ENCODE data around the gene HIBADH.

HIBADH gene

GRCh38 chr7:27662490-27663205 is at the start of gene HIBADH:
Gene HIBADH (minus strand): TSS chr7:27662883. CDS start chr7:27662788, 95 bp downstream.
- Histone ChIP-seq H3K27ac (ENCODE audit: low read length) (peak within 1 kb of the TSS; percentile 52), H3K9me3 (ENCODE audit: insufficient read depth, low read depth, low read length) (no peaks in the 10 kb centered on the region), H3K9ac (ENCODE audit: low read depth, low read length) (peak within 1 kb of the TSS; percentile 94)

DNA sequence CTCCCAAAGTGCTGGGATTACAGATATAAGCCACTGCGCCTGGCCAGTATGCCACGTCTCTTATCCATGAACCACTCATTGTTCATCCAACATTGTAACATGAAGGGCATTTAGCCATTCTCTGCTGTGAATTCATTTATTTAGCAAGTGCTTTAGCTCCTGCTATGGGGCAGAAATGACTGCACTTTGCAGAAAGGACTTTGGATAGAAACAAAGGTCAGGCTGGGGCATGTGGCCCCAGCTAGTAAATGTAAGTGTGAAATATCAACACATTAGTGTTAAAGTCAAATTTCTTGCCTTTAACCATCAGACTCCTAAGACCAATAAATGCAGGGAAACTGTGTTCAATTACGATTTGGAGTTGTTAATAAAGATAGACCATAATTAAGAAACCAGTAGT is 49.5 kb upstream of the HIBADH start:
- H3K4me1 ChIP-seq (ENCODE audit: insufficient read depth, low read length) = no peaks in the 10 kb centered on the region

More at GRCh38 chr7:27662490-27663205, at the start of gene HIBADH:
- no peaks in the 10 kb centered on the region for H3K36me3 ChIP-seq (ENCODE audit: insufficient read depth, low read depth, low read length)
- H3K4me3 ChIP-seq (ENCODE audit: low read length) = peak within 1 kb of the TSS; percentile 92
- 0 out of 2 replicates have a peak, but pooled peaks cover 10% of the 10 kb centered on the region for H3K27me3 ChIP-seq (ENCODE audit: insufficient read depth, low read length)
- no peaks in the 10 kb centered on the region; the same call in 1 of the 2 replicates for H3K4me1 ChIP-seq (ENCODE audit: insufficient read depth, low read length)

DNA sequence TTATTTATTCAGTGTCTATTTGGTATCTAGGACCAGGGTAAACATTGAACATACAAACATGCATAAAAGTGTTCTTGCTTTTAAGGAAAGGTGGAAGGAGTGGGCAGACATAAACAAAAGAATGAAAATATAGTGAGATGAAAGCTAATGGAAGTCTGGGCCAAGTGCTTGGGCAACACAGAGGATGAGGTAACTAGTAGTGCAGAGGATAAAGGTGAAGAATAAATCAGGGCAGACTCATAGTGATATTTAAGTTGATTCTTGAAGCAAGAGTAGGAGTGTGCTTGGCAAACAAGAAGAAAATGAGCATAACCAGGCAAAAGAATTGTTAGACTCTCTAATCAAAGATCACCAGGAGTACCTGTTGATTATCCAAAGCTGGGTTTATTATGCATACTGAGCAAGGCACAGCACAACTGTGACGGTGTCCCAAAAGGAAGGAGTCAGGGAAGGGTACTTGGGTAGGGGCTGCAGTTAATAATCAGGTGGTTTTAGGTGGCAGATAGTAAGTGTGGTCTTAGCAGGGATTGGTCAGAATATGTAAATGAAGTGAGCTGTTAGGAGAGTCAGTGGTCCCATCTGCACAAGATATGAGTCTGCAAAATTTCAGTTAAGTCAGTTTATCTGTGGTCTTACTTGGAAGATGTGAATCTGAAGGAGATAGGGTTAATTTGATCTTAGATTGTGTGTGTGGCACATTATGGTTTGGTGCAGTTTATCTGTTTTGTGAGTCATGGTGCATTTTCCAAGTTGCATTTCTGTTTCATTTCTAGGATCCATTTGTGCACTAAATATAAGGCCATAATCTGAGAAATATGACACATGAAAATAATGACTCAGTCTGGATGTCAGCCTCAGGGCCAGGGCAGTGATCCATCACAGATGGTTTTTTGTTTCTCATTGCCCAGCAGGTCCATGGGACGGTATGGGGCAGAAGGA is 46.7 kb upstream of the HIBADH start:
- no peak overlapping the region for H3K4me3 ChIP-seq (ENCODE audit: low read length)
- H3K4me1 ChIP-seq (ENCODE audit: insufficient read depth, low read length) = no peaks in the 10 kb centered on the region
- no peak overlapping the region for H3K9ac ChIP-seq (ENCODE audit: low read depth, low read length)
- H3K9me3 ChIP-seq (ENCODE audit: insufficient read depth, low read depth, low read length) = no peaks in the 10 kb centered on the region
- no peaks in the 10 kb centered on the region for H3K36me3 ChIP-seq (ENCODE audit: insufficient read depth, low read depth, low read length)
- no peak overlapping the region for H3K27ac ChIP-seq (ENCODE audit: low read length)
- no peaks in the 10 kb centered on the region for H3K27me3 ChIP-seq (ENCODE audit: insufficient read depth, low read length)

More for the DNA sequence above, 49.5 kb upstream of the HIBADH start:
- no peaks in the 10 kb centered on the region for H3K9me3 ChIP-seq (ENCODE audit: insufficient read depth, low read depth, low read length)
- H3K4me3 ChIP-seq (ENCODE audit: low read length) = no peak overlapping the region
- no peaks in the 10 kb centered on the region; the same call in 1 of the 2 replicates for H3K27me3 ChIP-seq (ENCODE audit: insufficient read depth, low read length)
- no peak overlapping the region for H3K9ac ChIP-seq (ENCODE audit: low read depth, low read length)
- no peaks in the 10 kb centered on the region for H3K36me3 ChIP-seq (ENCODE audit: insufficient read depth, low read depth, low read length)
- H3K27ac ChIP-seq (ENCODE audit: low read length) = no peak overlapping the region

DNA sequence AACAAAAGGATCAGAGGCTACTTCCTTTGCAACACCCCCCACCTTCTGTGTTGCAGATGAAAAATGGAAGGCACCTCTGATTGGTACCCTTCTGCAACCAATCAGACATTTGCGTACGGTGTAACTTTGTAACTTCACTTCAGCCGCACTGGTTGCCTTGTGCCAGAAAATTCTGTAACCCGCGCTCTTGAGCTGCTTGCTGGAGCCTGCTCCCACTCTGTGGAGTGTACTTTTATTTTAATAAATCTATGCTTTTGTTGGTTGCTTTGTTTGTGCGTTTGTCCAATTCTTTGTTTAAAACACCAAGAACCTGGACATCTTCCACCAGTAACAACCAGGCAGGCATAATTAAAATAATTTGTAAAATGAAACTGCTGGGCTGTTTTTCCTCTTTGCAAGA is 45.8 kb upstream of the HIBADH start:
- Histone ChIP-seq H3K4me1 (ENCODE audit: insufficient read depth, low read length) (no peaks in the 10 kb centered on the region), H3K9me3 (ENCODE audit: insufficient read depth, low read depth, low read length) (no peaks in the 10 kb centered on the region), H3K27me3 (ENCODE audit: insufficient read depth, low read length) (no peaks in the 10 kb centered on the region), H3K4me3 (ENCODE audit: low read length) (no peak overlapping the region), H3K27ac (ENCODE audit: low read length) (no peak overlapping the region), H3K9ac (ENCODE audit: low read depth, low read length) (no peak overlapping the region), H3K36me3 (ENCODE audit: insufficient read depth, low read depth, low read length) (no peaks in the 10 kb centered on the region)

GRCh38 chr7:27705200-27705594 is 42.5 kb upstream of the HIBADH start:
- Histone ChIP-seq H3K36me3 (ENCODE audit: insufficient read depth, low read depth, low read length) (no peaks in the 10 kb centered on the region), H3K27me3 (ENCODE audit: insufficient read depth, low read length) (no peaks in the 10 kb centered on the region), H3K4me3 (ENCODE audit: low read length) (no peak overlapping the region), H3K9me3 (ENCODE audit: insufficient read depth, low read depth, low read length) (no peaks in the 10 kb centered on the region), H3K9ac (ENCODE audit: low read depth, low read length) (no peak overlapping the region), H3K4me1 (ENCODE audit: insufficient read depth, low read length) (no peaks in the 10 kb centered on the region), H3K27ac (ENCODE audit: low read length) (no peak overlapping the region)

DNA sequence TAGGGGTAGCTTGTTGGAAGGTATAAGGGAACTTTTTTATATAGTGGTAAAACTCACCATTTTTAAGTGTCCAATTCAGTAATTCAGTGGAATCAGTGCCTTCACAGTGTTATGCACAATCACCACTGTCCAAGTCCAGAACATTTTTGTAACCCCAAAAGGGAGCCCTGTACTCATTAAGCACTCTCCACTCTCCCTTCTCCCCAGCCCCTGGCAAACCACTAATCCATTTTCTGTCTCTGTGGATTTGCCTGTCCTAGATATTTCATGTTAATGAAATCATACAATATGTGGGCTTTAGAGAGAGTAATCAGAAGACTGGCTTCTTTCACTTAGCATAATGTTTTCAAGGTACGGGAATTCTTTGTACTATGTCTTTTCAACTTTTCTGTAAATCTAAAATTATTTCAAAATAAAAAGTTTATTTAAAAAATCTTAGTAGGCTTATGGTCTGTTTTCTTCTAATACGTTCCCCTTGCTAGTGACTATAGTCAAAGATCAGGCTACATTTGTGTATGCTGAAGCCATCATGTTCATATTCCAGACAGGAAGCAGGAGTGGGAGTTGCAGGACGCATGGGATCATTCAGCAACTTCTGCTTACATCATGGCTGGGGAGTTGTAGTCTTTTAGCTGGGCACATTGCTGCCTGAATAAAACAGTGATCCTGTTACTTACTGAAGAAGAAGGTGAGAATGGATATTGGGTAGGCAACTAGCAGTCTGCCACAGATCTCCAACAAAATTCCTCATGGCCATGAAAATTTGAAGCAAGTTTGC is 41.9 kb upstream of the HIBADH start:
- H3K9ac ChIP-seq (ENCODE audit: low read depth, low read length) = no peak overlapping the region
- H3K4me1 ChIP-seq (ENCODE audit: insufficient read depth, low read length) = no peaks in the 10 kb centered on the region
- no peaks in the 10 kb centered on the region for H3K9me3 ChIP-seq (ENCODE audit: insufficient read depth, low read depth, low read length)
- H3K36me3 ChIP-seq (ENCODE audit: insufficient read depth, low read depth, low read length) = no peaks in the 10 kb centered on the region
- H3K4me3 ChIP-seq (ENCODE audit: low read length) = no peak overlapping the region
- no peak overlapping the region for H3K27ac ChIP-seq (ENCODE audit: low read length)
- no peaks in the 10 kb centered on the region for H3K27me3 ChIP-seq (ENCODE audit: insufficient read depth, low read length)

GRCh38 chr7:27703181-27703580 is 40.5 kb upstream of the HIBADH start:
- Histone ChIP-seq H3K4me1 (ENCODE audit: insufficient read depth, low read length) (no peaks in the 10 kb centered on the region), H3K4me3 (ENCODE audit: low read length) (no peak overlapping the region), H3K36me3 (ENCODE audit: insufficient read depth, low read depth, low read length) (no peaks in the 10 kb centered on the region), H3K27me3 (ENCODE audit: insufficient read depth, low read length) (no peaks in the 10 kb centered on the region), H3K27ac (ENCODE audit: low read length) (no peak overlapping the region), H3K9me3 (ENCODE audit: insufficient read depth, low read depth, low read length) (no peaks in the 10 kb centered on the region), H3K9ac (ENCODE audit: low read depth, low read length) (no peak overlapping the region)

- no peaks in the 10 kb centered on the region for H3K36me3 ChIP-seq (ENCODE audit: insufficient read depth, low read depth, low read length)
- H3K9ac ChIP-seq (ENCODE audit: low read depth, low read length) = no peak overlapping the region
- no peaks in the 10 kb centered on the region for H3K27me3 ChIP-seq (ENCODE audit: insufficient read depth, low read length)
- no peak overlapping the region for H3K4me3 ChIP-seq (ENCODE audit: low read length)
- H3K9me3 ChIP-seq (ENCODE audit: insufficient read depth, low read depth, low read length) = no peaks in the 10 kb centered on the region
- H3K4me1 ChIP-seq (ENCODE audit: insufficient read depth, low read length) = no peaks in the 10 kb centered on the region
- no peak overlapping the region for H3K27ac ChIP-seq (ENCODE audit: low read length)
Observed at GRCh38 chr7:27700501-27700900, 37.8 kb upstream of the HIBADH start.

DNA sequence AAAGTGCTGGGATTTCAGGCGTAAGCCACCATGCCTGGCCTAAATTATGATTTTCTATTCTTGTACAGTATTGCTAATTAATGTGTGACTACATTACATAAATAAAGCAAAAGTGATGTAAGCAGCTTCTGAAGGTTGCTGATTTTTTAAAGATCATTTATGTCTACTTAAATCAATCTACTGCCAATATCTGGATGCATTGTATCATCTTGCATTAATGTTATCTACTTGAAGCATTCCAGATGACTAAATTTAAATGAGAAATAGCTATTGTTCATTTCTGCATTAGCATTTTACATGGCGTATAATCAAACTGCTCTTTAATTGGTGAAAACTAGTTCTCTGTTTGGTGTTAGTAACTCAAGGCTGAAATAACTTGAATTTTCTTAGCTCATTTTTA is 37.1 kb upstream of the HIBADH start:
- no peak overlapping the region for H3K4me3 ChIP-seq (ENCODE audit: low read length)
- no peak overlapping the region for H3K27ac ChIP-seq (ENCODE audit: low read length)
- no peaks in the 10 kb centered on the region for H3K27me3 ChIP-seq (ENCODE audit: insufficient read depth, low read length)
- H3K36me3 ChIP-seq (ENCODE audit: insufficient read depth, low read depth, low read length) = no peaks in the 10 kb centered on the region
- H3K4me1 ChIP-seq (ENCODE audit: insufficient read depth, low read length) = no peaks in the 10 kb centered on the region
- no peak overlapping the region for H3K9ac ChIP-seq (ENCODE audit: low read depth, low read length)
- no peaks in the 10 kb centered on the region for H3K9me3 ChIP-seq (ENCODE audit: insufficient read depth, low read depth, low read length)

DNA sequence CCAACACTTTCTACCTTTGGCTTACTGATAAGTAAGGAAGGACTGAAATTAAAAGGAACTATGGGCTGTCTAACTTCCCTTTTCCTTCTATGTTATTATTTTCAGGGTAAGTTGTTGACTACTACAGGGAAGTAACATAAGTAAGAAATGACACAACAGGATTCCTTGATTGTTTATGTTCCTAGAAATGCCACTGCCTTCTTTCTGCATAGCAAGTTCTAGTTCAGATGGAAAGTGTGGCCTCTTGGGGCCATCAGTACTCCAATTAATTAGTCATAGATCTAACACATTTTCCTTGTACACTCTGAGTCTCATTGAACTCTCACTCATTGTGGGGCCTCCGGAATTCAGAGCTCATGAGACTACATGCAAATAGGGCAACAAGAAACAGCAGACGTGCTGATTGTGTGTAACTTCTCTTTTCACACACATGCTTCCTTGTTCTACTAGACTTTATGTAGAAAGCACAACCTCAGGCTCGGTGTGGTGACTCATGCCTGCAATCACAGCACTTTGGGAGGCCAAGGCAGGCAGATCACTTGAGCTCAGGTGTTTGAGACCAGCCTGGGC is 35.3 kb upstream of the HIBADH start:
- no peak overlapping the region for H3K27ac ChIP-seq (ENCODE audit: low read length)
- no peak overlapping the region for H3K9ac ChIP-seq (ENCODE audit: low read depth, low read length)
- H3K4me3 ChIP-seq (ENCODE audit: low read length) = no peak overlapping the region
- H3K27me3 ChIP-seq (ENCODE audit: insufficient read depth, low read length) = no peaks in the 10 kb centered on the region
- no peaks in the 10 kb centered on the region for H3K36me3 ChIP-seq (ENCODE audit: insufficient read depth, low read depth, low read length)
- H3K4me1 ChIP-seq (ENCODE audit: insufficient read depth, low read length) = no peaks in the 10 kb centered on the region
- no peaks in the 10 kb centered on the region for H3K9me3 ChIP-seq (ENCODE audit: insufficient read depth, low read depth, low read length)

DNA sequence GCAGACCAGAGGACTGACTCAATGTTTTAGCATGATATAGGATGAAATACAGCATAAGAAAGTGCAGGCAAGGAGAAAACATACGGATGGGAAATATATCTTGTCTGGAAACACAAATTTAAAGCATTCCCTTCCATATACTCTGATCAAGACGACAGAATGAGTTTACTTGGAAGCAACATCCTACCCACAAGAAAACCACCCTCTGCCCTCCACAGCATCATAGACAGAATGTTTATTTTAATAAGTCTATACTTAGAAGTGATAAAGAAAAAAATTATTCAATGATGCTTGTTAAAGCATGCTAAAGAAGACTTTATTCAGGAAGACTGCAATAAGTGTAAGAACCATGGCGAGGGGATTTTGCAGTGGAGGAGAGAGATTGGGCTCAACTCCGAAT is 32.4 kb upstream of the HIBADH start:
- no peaks in the 10 kb centered on the region for H3K9me3 ChIP-seq (ENCODE audit: insufficient read depth, low read depth, low read length)
- no peaks in the 10 kb centered on the region for H3K27me3 ChIP-seq (ENCODE audit: insufficient read depth, low read length)
- no peaks in the 10 kb centered on the region for H3K4me1 ChIP-seq (ENCODE audit: insufficient read depth, low read length)
- H3K4me3 ChIP-seq (ENCODE audit: low read length) = no peak overlapping the region
- no peak overlapping the region for H3K9ac ChIP-seq (ENCODE audit: low read depth, low read length)
- H3K36me3 ChIP-seq (ENCODE audit: insufficient read depth, low read depth, low read length) = no peaks in the 10 kb centered on the region
- no peak overlapping the region for H3K27ac ChIP-seq (ENCODE audit: low read length)

Measured in iPS-20b (cell line).